ENCODE results near the gene DHCR7. TPM values are rescaled to one million over a fixed set of nuclear protein-coding genes. Genes with fewer than 3 reads are reported as not detected.

DHCR7 gene
- total and polyA plus RNA-seq, 4 experiments from 2014 or later: 15.3 to 18.0 (median 16.9) TPM

GRCh38 chr11:71421392-71421950 lies 26.7 kb downstream of the DHCR7 start:
- no peak for DNase-seq
- intact Hi-C loops (cut with micrococcal nuclease): no loop called here
- Mint-ChIP-seq H3K27me3 (peaks cover 0 to 5% of the 10 kb centered on the region in 2 donors), H3K27ac (no peak overlapping the region), H3K9me3 (no peaks in the 10 kb centered on the region), H3K4me1 (no peaks in the 10 kb centered on the region), H3K4me3 (no peak overlapping the region), H3K36me3 (no peaks in the 10 kb centered on the region)
- Histone ChIP-seq H3K36me3 (ENCODE audit: insufficient read depth, low read length) (no peaks in the 10 kb centered on the region), H3K4me1 (ENCODE audit: insufficient read depth, low read length) (no peaks in the 10 kb centered on the region), H3K9me3 (ENCODE audit: control insufficient read depth in 1 of 2, low read length in 2 of 2) (no peaks in the 10 kb centered on the region), H3K4me3 (ENCODE audit: low read length in 2 of 2) (no peak overlapping the region), H3K27me3 (ENCODE audit: insufficient read depth, low read length) (no peaks in the 10 kb centered on the region), H3K27ac (ENCODE audit: low read depth, low read length) (no peak overlapping the region)
- CTCF ChIA-PET (ENCODE audit: partially characterized antibody): no interaction called here
- POLR2A ChIA-PET (ENCODE audit: partially characterized antibody): no interaction called here

GRCh38 chr11:71420455-71421241 lies 27.5 kb downstream of the DHCR7 start:
- ChIA-PET POLR2A (ENCODE audit: partially characterized antibody) (no interaction called here), CTCF (ENCODE audit: partially characterized antibody) (no interaction called here)
- H3K4me1 Mint-ChIP-seq: no peaks in the 10 kb centered on the region
- H3K27ac Mint-ChIP-seq: no peak overlapping the region
- H3K4me3 Mint-ChIP-seq: no peak overlapping the region
- H3K36me3 Mint-ChIP-seq: no peaks in the 10 kb centered on the region
- Histone ChIP-seq H3K9me3 (ENCODE audit: control insufficient read depth in 1 of 2, low read length in 2 of 2) (no peaks in the 10 kb centered on the region), H3K27ac (ENCODE audit: low read depth, low read length) (no peak overlapping the region), H3K36me3 (ENCODE audit: insufficient read depth, low read length) (no peaks in the 10 kb centered on the region), H3K4me3 (ENCODE audit: low read length in 2 of 2) (no peak overlapping the region), H3K27me3 (ENCODE audit: insufficient read depth, low read length) (no peaks in the 10 kb centered on the region), H3K4me1 (ENCODE audit: insufficient read depth, low read length) (no peaks in the 10 kb centered on the region)
- intact Hi-C loops (cut with micrococcal nuclease): no loop called here
- H3K9me3 Mint-ChIP-seq: peaks cover 0 to 2% (median 0%) of the 10 kb centered on the region in 8 donors
- H3K27me3 Mint-ChIP-seq: peaks cover 0 to 5% of the 10 kb centered on the region in 2 donors
- no peak for DNase-seq

GRCh38 chr11:71418643-71419042 lies 29.6 kb downstream of the DHCR7 start:
- intact Hi-C loops (cut with micrococcal nuclease): no loop called here
- CTCF ChIA-PET (ENCODE audit: partially characterized antibody): no interaction called here

GRCh38 chr11:71414645-71415044 lies 33.5 kb downstream of the DHCR7 start:
- DNase-seq: no peak
- no peaks in the 10 kb centered on the region for H3K4me1 ChIP-seq (ENCODE audit: insufficient read depth, low read length)
- no peak overlapping the region for H3K4me3 Mint-ChIP-seq

More at GRCh38 chr11:71418643-71419042, 29.6 kb downstream of the DHCR7 start:
- Mint-ChIP-seq H3K9me3 (peaks cover 0 to 4% (median 0%) of the 10 kb centered on the region in 8 donors), H3K4me1 (no peaks in the 10 kb centered on the region), H3K4me3 (no peak overlapping the region), H3K36me3 (no peaks in the 10 kb centered on the region), H3K27ac (no peak overlapping the region), H3K27me3 (peaks cover 0 to 8% of the 10 kb centered on the region in 2 donors)
- DNase-seq: no peak
- Histone ChIP-seq H3K4me1 (ENCODE audit: insufficient read depth, low read length) (no peaks in the 10 kb centered on the region), H3K36me3 (ENCODE audit: insufficient read depth, low read length) (no peaks in the 10 kb centered on the region), H3K27me3 (ENCODE audit: insufficient read depth, low read length) (no peaks in the 10 kb centered on the region), H3K4me3 (ENCODE audit: low read length in 2 of 2) (no peak overlapping the region), H3K9me3 (ENCODE audit: control insufficient read depth in 1 of 2, low read length in 2 of 2) (no peaks in the 10 kb centered on the region), H3K27ac (ENCODE audit: low read depth, low read length) (no peak overlapping the region)
- POLR2A ChIA-PET (ENCODE audit: partially characterized antibody): no interaction called here

GRCh38 chr11:71410363-71410966 lies 37.7 kb downstream of the DHCR7 start:
- H3K9me3 ChIP-seq (ENCODE audit: control insufficient read depth in 1 of 2, low read length in 2 of 2): no peaks in the 10 kb centered on the region
- no peak for DNase-seq
- POLR2A ChIA-PET (ENCODE audit: partially characterized antibody): no interaction called here
- Mint-ChIP-seq H3K9me3 (peaks cover 0 to 5% (median 0%) of the 10 kb centered on the region in 8 donors), H3K4me3 (no peak overlapping the region), H3K36me3 (no peaks in the 10 kb centered on the region), H3K27ac (no peak overlapping the region), H3K27me3 (peaks cover 7 to 12% of the 10 kb centered on the region in 2 donors), H3K4me1 (peaks cover 0 to 3% (median 0%) of the 10 kb centered on the region in 4 donors)
- no peaks in the 10 kb centered on the region for H3K27me3 ChIP-seq (ENCODE audit: insufficient read depth, low read length)
- H3K27ac ChIP-seq (ENCODE audit: low read depth, low read length): no peak overlapping the region
- H3K36me3 ChIP-seq (ENCODE audit: insufficient read depth, low read length): no peaks in the 10 kb centered on the region
- H3K4me1 ChIP-seq (ENCODE audit: insufficient read depth, low read length): no peaks in the 10 kb centered on the region
- CTCF ChIA-PET (ENCODE audit: partially characterized antibody): no interaction called here
- H3K4me3 ChIP-seq (ENCODE audit: low read length in 2 of 2): no peak overlapping the region
- intact Hi-C loops (cut with micrococcal nuclease): no loop called here

More at GRCh38 chr11:71414645-71415044, 33.5 kb downstream of the DHCR7 start:
- no peak overlapping the region for H3K27ac Mint-ChIP-seq
- H3K27me3 ChIP-seq (ENCODE audit: insufficient read depth, low read length): no peaks in the 10 kb centered on the region
- ChIA-PET CTCF (ENCODE audit: partially characterized antibody) (no interaction called here), POLR2A (ENCODE audit: partially characterized antibody) (no interaction called here)
- no peaks in the 10 kb centered on the region for H3K36me3 ChIP-seq (ENCODE audit: insufficient read depth, low read length)
- H3K27me3 Mint-ChIP-seq: peaks cover 8 to 10% of the 10 kb centered on the region in 2 donors
- H3K9me3 Mint-ChIP-seq: peaks cover 0 to 5% (median 0%) of the 10 kb centered on the region in 8 donors
- intact Hi-C loops (cut with micrococcal nuclease): no loop called here
- no peaks in the 10 kb centered on the region for H3K9me3 ChIP-seq (ENCODE audit: control insufficient read depth in 1 of 2, low read length in 2 of 2)
- no peaks in the 10 kb centered on the region for H3K36me3 Mint-ChIP-seq
- H3K4me1 Mint-ChIP-seq: peaks cover 0 to 3% (median 0%) of the 10 kb centered on the region in 4 donors
- no peak overlapping the region for H3K4me3 ChIP-seq (ENCODE audit: low read length in 2 of 2)
- H3K27ac ChIP-seq (ENCODE audit: low read depth, low read length): no peak overlapping the region

GRCh38 chr11:71408826-71409225 lies 39.4 kb downstream of the DHCR7 start:
- ChIA-PET POLR2A (ENCODE audit: partially characterized antibody) (no interaction called here), CTCF (ENCODE audit: partially characterized antibody) (no interaction called here)
- Mint-ChIP-seq H3K27me3 (peaks cover 3 to 12% of the 10 kb centered on the region in 2 donors), H3K4me3 (no peak overlapping the region), H3K9me3 (peaks cover 0 to 7% (median 0%) of the 10 kb centered on the region in 8 donors), H3K36me3 (no peaks in the 10 kb centered on the region), H3K27ac (peak overlapping the region in 1 of 7 donors; percentile 38), H3K4me1 (peaks cover 0 to 3% (median 0%) of the 10 kb centered on the region in 4 donors)
- Histone ChIP-seq H3K4me1 (ENCODE audit: insufficient read depth, low read length) (no peaks in the 10 kb centered on the region), H3K4me3 (ENCODE audit: low read length in 2 of 2) (no peak overlapping the region), H3K9me3 (ENCODE audit: control insufficient read depth in 1 of 2, low read length in 2 of 2) (no peaks in the 10 kb centered on the region), H3K27ac (ENCODE audit: low read depth, low read length) (no peak overlapping the region), H3K36me3 (ENCODE audit: insufficient read depth, low read length) (no peaks in the 10 kb centered on the region), H3K27me3 (ENCODE audit: insufficient read depth, low read length) (no peaks in the 10 kb centered on the region)
- intact Hi-C loops (cut with micrococcal nuclease): no loop called here
- DNase-seq: no peak

- no peak overlapping the region for H3K4me3 ChIP-seq (ENCODE audit: low read length in 2 of 2)
- H3K36me3 ChIP-seq (ENCODE audit: insufficient read depth, low read length): no peaks in the 10 kb centered on the region
- no peaks in the 10 kb centered on the region for H3K27me3 ChIP-seq (ENCODE audit: insufficient read depth, low read length)
- Mint-ChIP-seq H3K4me1 (peaks cover 0 to 3% (median 0%) of the 10 kb centered on the region in 4 donors), H3K4me3 (no peak overlapping the region), H3K27me3 (peaks cover 2 to 10% of the 10 kb centered on the region in 2 donors), H3K27ac (no peak overlapping the region), H3K36me3 (no peaks in the 10 kb centered on the region), H3K9me3 (peaks cover 0 to 14% (median under 1%) of the 10 kb centered on the region in 8 donors)
- ChIA-PET CTCF (ENCODE audit: partially characterized antibody) (no interaction called here), POLR2A (ENCODE audit: partially characterized antibody) (no interaction called here)
- intact Hi-C loops (cut with micrococcal nuclease): no loop called here
- H3K9me3 ChIP-seq (ENCODE audit: control insufficient read depth in 1 of 2, low read length in 2 of 2): no peaks in the 10 kb centered on the region
- H3K27ac ChIP-seq (ENCODE audit: low read depth, low read length): no peak overlapping the region
- no peaks in the 10 kb centered on the region for H3K4me1 ChIP-seq (ENCODE audit: insufficient read depth, low read length)
- DNase-seq: no peak
Observed at GRCh38 chr11:71407356-71407755, 40.8 kb downstream of the DHCR7 start.
